Measurements from ENCODE around the gene MACROH2A2. TPM values are rescaled to one million over a fixed set of nuclear protein-coding genes. Genes with fewer than 3 reads are reported as not detected.

The MACROH2A2 gene
- total RNA-seq, 1 donor: 3.9 TPM

- no peak overlapping the region for H3K4me3 ChIP-seq (ENCODE audit: low read depth, low read length)
- no peak for TF ChIP-seq CTCF (IDR thresholded peaks at IDR 0.05; ENCODE audit: insufficient read depth, low read depth, low read length)
- DNase-seq (ENCODE audit: low read depth): no peak
Measured at GRCh38 chr10:70125918-70126552, 73.4 kb downstream of the MACROH2A2 start.

- no peak for DNase-seq (ENCODE audit: low read depth)
- no peak for TF ChIP-seq CTCF (IDR thresholded peaks at IDR 0.05; ENCODE audit: insufficient read depth, low read depth, low read length)
- no peak overlapping the region for H3K4me3 ChIP-seq (ENCODE audit: low read depth, low read length)
Measured at GRCh38 chr10:70126700-70127395, 74.2 kb downstream of the MACROH2A2 start.

GRCh38 chr10:70130878-70131559, 78.4 kb downstream of the MACROH2A2 start:
- peak overlapping the region; percentile 15 for H3K4me3 ChIP-seq (ENCODE audit: low read depth, low read length)
- no peak for TF ChIP-seq CTCF (IDR thresholded peaks at IDR 0.05; ENCODE audit: insufficient read depth, low read depth, low read length)
- DNase-seq (ENCODE audit: low read depth): peak; percentile 86

- TF ChIP-seq CTCF (IDR thresholded peaks at IDR 0.05; ENCODE audit: insufficient read depth, low read depth, low read length): no peak
- peak overlapping the region; percentile 69 for H3K4me3 ChIP-seq (ENCODE audit: low read depth, low read length)
- DNase-seq (ENCODE audit: low read depth): no peak
Measured at GRCh38 chr10:70131560-70131937, 78.9 kb downstream of the MACROH2A2 start.

- no peak for TF ChIP-seq CTCF (IDR thresholded peaks at IDR 0.05; ENCODE audit: insufficient read depth, low read depth, low read length)
- H3K4me3 ChIP-seq (ENCODE audit: low read depth, low read length): peak within 1 kb of the TSS; percentile 69
- DNase-seq (ENCODE audit: low read depth): peak; percentile 78
Measured at GRCh38 chr10:70132098-70133029, 79.7 kb downstream of the MACROH2A2 start, which contains the start of gene AIFM2. Gene AIFM2 (minus strand): TSS chr10:70132825. CDS start chr10:70124084, 8,741 bp downstream.

GRCh38 chr10:70135046-70135445, 82.4 kb downstream of the MACROH2A2 start:
- TF ChIP-seq CTCF (IDR thresholded peaks at IDR 0.05; ENCODE audit: insufficient read depth, low read depth, low read length): no peak
- DNase-seq (ENCODE audit: low read depth): no peak
- H3K4me3 ChIP-seq (ENCODE audit: low read depth, low read length): no peak overlapping the region
